Neural cell (in vitro differentiated cells): ENCODE data around the gene PMEPA1. TPM values are rescaled to one million over a fixed set of nuclear protein-coding genes. Genes with fewer than 3 reads are reported as not detected.

ENCODE experiments used
- H2AFZ ChIP-seq: fragments of 200-600, 300-800 bp; sonication (generic), shearing (Covaris generic); 2 replicates; pipeline ENCODE4 v1.6.0; 2014; ENCODE audit warnings: low read depth, mild to moderate bottlenecking, antibody characterized with exemption, low read length, moderate library complexity
- H3F3A ChIP-seq: fragments of 200-600 bp; shearing (Covaris generic); 2 replicates; pipeline ENCODE4 v1.6.1; 2016; ENCODE audit warnings: mild to moderate bottlenecking, moderate library complexity, mixed read lengths, antibody characterized with exemption, low read length; ENCODE audit not compliant: insufficient read depth, poor library complexity, severe bottlenecking
- H3K27ac ChIP-seq: fragments of 200-600, 300-800 bp; sonication (generic), shearing (Covaris generic); 2 replicates; pipeline ENCODE4 v1.5.1; 2014; ENCODE audit warnings: mild to moderate bottlenecking, low read length, moderate library complexity
- H3K27me3 ChIP-seq: fragments of 300-800, 200-600 bp; sonication (generic), shearing (Covaris generic); 2 replicates; pipeline ENCODE4 v1.6.0; 2014; ENCODE audit warnings: mild to moderate bottlenecking, low read depth, low read length, moderate library complexity; ENCODE audit not compliant: insufficient read depth
- H3K36me3 ChIP-seq: fragments of 300-800, 200-600 bp; sonication (generic), shearing (Covaris generic); 2 replicates; pipeline ENCODE4 v1.5.1; 2014; ENCODE audit warnings: mild to moderate bottlenecking, antibody characterized with exemption, low read length, moderate library complexity; ENCODE audit not compliant: insufficient read depth
- H3K4me2 ChIP-seq: fragments of 300-800, 200-600 bp; sonication (generic), shearing (Covaris generic); 2 replicates; pipeline ENCODE4 v1.6.0; 2014; ENCODE audit warnings: mild to moderate bottlenecking, low read length
- H3K4me3 ChIP-seq: fragments of 300-800, 200-600 bp; sonication (generic), shearing (Covaris generic); 2 replicates; pipeline ENCODE4 v1.5.1; 2014; ENCODE audit warnings: mild to moderate bottlenecking, low read length, moderate library complexity
- H3K79me2 ChIP-seq: fragments of 200-600 bp; shearing (Covaris generic); replicated peaks from 2 replicates; pipeline ENCODE4 v1.6.0; 2014; ENCODE audit warnings: mild to moderate bottlenecking, low read length, moderate library complexity; ENCODE audit not compliant: insufficient read depth
- H3K9ac ChIP-seq: fragments of 300-800, 200-600 bp; sonication (generic), shearing (Covaris generic); 2 replicates; pipeline ENCODE4 v1.6.1; 2016; ENCODE audit warnings: mild to moderate bottlenecking, low read length, mixed read lengths
- H3K9me2 ChIP-seq: fragments of 200-600 bp; shearing (Covaris generic); 2 replicates; pipeline ENCODE4 v1.6.1; 2016; ENCODE audit warnings: mild to moderate bottlenecking, low read length, mixed read lengths; ENCODE audit not compliant: insufficient read depth
- H3K9me3 ChIP-seq: fragments of 200-600, 300-800 bp; sonication (generic), shearing (Covaris generic); 2 replicates; pipeline ENCODE4 v1.6.1; 2016; ENCODE audit warnings: mild to moderate bottlenecking, mixed run types, low read length, moderate library complexity, mixed read lengths
- H4K20me1 ChIP-seq: fragments of 200-600 bp; shearing (Covaris generic); 2 replicates; pipeline ENCODE4 v1.6.1; 2016; ENCODE audit warnings: mild to moderate bottlenecking, mixed run types; ENCODE audit not compliant: insufficient read depth
- EP300 ChIP-seq: fragments of 450-650 bp; conservative IDR thresholded peaks from 2 replicates; pipeline ENCODE4 v1.6.1; 2014; ENCODE audit warnings: antibody characterized with exemption, mild to moderate bottlenecking, moderate library complexity; ENCODE audit not compliant: poor library complexity, severe bottlenecking
- EZH2 ChIP-seq: fragments of 200-600, 300-800 bp; shearing (Covaris generic), sonication (generic); IDR thresholded peaks from 2 replicates; pipeline ENCODE4 v1.6.1; 2014; ENCODE audit warnings: antibody characterized with exemption, low read length, borderline replicate concordance, mild to moderate bottlenecking; ENCODE audit not compliant: insufficient read depth, poor library complexity, severe bottlenecking
- MXI1 ChIP-seq: fragments of 450-650 bp; conservative IDR thresholded peaks from 2 replicates; pipeline ENCODE4 v1.6.1; 2014; ENCODE audit warnings: antibody characterized with exemption, mild to moderate bottlenecking; ENCODE audit not compliant: poor library complexity, severe bottlenecking
- POLR2AphosphoS5 ChIP-seq: IDR thresholded peaks from 2 replicates; pipeline ENCODE4 v1.6.1; 2012
- RAD21 ChIP-seq: fragments of 450-650 bp; conservative IDR thresholded peaks from 2 replicates; pipeline ENCODE4 v1.6.1; 2014; ENCODE audit warnings: antibody characterized with exemption, mild to moderate bottlenecking, moderate library complexity
- SMC3 ChIP-seq: fragments of 450-650 bp; conservative IDR thresholded peaks from 2 replicates; pipeline ENCODE4 v1.6.1; 2014; ENCODE audit warnings: antibody characterized with exemption, mild to moderate bottlenecking, moderate library complexity; ENCODE audit not compliant: poor library complexity
- TAF1 ChIP-seq: IDR thresholded peaks from 2 replicates; pipeline ENCODE4 v1.6.1; 2012; ENCODE audit warnings: low read depth
- polyA plus RNA-seq: library from polyadenylated mRNA; depleted of rRNA; stranded (reverse); fragments of >200 nt; gene quantifications from 2 replicates; pipeline ENCODE4 v1.2.3, GENCODE V29; 2014
- TF ChIP-seq, protein P1 (sequence below): IDR thresholded peaks from 2 replicates; pipeline ENCODE4 v1.6.1; 2012; ENCODE audit warnings: borderline replicate concordance
- TF ChIP-seq, protein P2 (sequence below): fragments of 450-650 bp; IDR thresholded peaks from 2 replicates; pipeline ENCODE4 v1.5.1; 2014; ENCODE audit warnings: antibody characterized with exemption, mild to moderate bottlenecking, moderate library complexity; ENCODE audit not compliant: poor library complexity, severe bottlenecking

PMEPA1 gene
- polyA plus RNA-seq, 1 donor from 2014 or later: 5.0 TPM

DNA sequence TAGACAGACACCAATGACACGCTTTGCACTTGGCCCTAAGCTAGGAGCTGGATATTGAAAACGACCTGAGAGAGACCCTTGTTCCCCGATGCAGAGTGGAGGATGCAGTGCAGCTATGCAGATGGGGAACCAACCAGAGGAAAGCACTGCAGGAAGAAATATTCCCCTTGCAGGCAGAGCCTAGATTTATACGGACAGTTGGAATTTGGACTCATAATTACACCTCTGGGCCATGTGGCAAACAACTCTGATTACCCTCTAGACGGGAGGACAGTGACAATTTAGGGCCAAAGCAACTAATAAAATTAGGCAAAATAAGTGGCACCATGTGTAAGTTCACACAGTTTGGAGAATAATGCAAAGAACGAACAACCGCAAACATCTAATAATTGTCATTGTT is 12.3 kb downstream of the PMEPA1 start:
- no peak overlapping the region for H3K9ac ChIP-seq
- H3K27me3 ChIP-seq: no peaks in the 10 kb centered on the region
- no peaks in the 10 kb centered on the region for H4K20me1 ChIP-seq
- H3K9me2 ChIP-seq: no peaks in the 10 kb centered on the region
- H3K79me2 ChIP-seq: peaks cover 44% of the 10 kb centered on the region
- H3K4me3 ChIP-seq: no peak overlapping the region
- H2AFZ ChIP-seq: no peak overlapping the region
- H3K27ac ChIP-seq: no peak overlapping the region
- H3K36me3 ChIP-seq: no peaks in the 10 kb centered on the region
- H3F3A ChIP-seq: no peaks in the 10 kb centered on the region
- H3K9me3 ChIP-seq: no peaks in the 10 kb centered on the region
- H3K4me2 ChIP-seq: no peak overlapping the region
- TF ChIP-seq MXI1: no peak
- no peak for TF ChIP-seq SMC3
- no peak for TF ChIP-seq POLR2AphosphoS5
- TF ChIP-seq EP300: no peak
- no peak for TF ChIP-seq TAF1
- TF ChIP-seq, protein P1, sequence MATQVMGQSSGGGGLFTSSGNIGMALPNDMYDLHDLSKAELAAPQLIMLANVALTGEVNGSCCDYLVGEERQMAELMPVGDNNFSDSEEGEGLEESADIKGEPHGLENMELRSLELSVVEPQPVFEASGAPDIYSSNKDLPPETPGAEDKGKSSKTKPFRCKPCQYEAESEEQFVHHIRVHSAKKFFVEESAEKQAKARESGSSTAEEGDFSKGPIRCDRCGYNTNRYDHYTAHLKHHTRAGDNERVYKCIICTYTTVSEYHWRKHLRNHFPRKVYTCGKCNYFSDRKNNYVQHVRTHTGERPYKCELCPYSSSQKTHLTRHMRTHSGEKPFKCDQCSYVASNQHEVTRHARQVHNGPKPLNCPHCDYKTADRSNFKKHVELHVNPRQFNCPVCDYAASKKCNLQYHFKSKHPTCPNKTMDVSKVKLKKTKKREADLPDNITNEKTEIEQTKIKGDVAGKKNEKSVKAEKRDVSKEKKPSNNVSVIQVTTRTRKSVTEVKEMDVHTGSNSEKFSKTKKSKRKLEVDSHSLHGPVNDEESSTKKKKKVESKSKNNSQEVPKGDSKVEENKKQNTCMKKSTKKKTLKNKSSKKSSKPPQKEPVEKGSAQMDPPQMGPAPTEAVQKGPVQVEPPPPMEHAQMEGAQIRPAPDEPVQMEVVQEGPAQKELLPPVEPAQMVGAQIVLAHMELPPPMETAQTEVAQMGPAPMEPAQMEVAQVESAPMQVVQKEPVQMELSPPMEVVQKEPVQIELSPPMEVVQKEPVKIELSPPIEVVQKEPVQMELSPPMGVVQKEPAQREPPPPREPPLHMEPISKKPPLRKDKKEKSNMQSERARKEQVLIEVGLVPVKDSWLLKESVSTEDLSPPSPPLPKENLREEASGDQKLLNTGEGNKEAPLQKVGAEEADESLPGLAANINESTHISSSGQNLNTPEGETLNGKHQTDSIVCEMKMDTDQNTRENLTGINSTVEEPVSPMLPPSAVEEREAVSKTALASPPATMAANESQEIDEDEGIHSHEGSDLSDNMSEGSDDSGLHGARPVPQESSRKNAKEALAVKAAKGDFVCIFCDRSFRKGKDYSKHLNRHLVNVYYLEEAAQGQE: no peak
- TF ChIP-seq, protein P2, sequence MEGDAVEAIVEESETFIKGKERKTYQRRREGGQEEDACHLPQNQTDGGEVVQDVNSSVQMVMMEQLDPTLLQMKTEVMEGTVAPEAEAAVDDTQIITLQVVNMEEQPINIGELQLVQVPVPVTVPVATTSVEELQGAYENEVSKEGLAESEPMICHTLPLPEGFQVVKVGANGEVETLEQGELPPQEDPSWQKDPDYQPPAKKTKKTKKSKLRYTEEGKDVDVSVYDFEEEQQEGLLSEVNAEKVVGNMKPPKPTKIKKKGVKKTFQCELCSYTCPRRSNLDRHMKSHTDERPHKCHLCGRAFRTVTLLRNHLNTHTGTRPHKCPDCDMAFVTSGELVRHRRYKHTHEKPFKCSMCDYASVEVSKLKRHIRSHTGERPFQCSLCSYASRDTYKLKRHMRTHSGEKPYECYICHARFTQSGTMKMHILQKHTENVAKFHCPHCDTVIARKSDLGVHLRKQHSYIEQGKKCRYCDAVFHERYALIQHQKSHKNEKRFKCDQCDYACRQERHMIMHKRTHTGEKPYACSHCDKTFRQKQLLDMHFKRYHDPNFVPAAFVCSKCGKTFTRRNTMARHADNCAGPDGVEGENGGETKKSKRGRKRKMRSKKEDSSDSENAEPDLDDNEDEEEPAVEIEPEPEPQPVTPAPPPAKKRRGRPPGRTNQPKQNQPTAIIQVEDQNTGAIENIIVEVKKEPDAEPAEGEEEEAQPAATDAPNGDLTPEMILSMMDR: no peak
- no peak for TF ChIP-seq EZH2
- TF ChIP-seq RAD21: no peak

DNA sequence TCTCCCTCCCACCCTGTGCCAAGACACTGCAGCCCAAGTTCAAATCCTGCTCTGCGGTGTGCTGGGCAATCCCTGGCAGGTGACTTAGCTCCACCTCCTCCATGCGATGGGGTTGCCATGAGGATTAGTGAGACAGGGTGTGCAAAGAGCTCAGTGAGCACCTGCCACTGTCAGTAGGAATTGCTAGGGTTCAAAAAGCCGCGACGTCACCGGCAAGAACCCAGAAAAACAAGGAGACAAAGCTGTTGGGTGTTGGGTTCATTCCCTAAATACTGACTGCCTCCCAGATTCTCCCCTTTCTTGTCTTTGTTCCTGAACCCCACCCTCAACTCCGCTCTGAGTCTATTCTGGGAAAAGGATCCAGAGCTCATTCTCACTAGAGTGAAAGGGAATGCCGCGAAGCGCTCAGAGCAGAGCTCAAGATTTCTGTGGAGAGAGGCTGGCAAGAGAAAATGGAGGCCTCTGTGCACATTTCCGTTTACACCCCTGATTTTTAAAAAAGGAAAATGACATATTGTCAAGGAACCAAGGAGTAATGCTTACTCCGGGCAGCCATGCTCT is 13.3 kb downstream of the PMEPA1 start:
- Histone ChIP-seq H3K36me3 (no peaks in the 10 kb centered on the region), H4K20me1 (no peaks in the 10 kb centered on the region), H3K79me2 (peaks cover 38% of the 10 kb centered on the region), H3K9ac (no peak overlapping the region), H3K27me3 (no peaks in the 10 kb centered on the region), H2AFZ (no peak overlapping the region), H3K9me3 (no peaks in the 10 kb centered on the region), H3F3A (no peaks in the 10 kb centered on the region), H3K4me3 (no peak overlapping the region), H3K4me2 (no peak overlapping the region), H3K27ac (no peak overlapping the region), H3K9me2 (no peaks in the 10 kb centered on the region)
- TF ChIP-seq, protein P2: no peak
- TF ChIP-seq EZH2: no peak
- TF ChIP-seq EP300: no peak
- TF ChIP-seq, protein P1: no peak
- TF ChIP-seq MXI1: no peak
- no peak for TF ChIP-seq POLR2AphosphoS5
- TF ChIP-seq RAD21: no peak
